GM19438 (cell line): ENCODE data around the gene OPALIN.

ENCODE experiments used
- ATAC-seq: cut with Tn5 transposase; IDR thresholded peaks from one replicate; pipeline ENCODE4 v1.9.1; 2021; ENCODE audit warnings: low read depth; ENCODE audit not compliant: unreplicated experiment

The OPALIN gene

GRCh38 chr10:96341219-96342182, 17.3 kb downstream of the OPALIN start:
- no peak for ATAC-seq

GRCh38 chr10:96339956-96340904, 18.6 kb downstream of the OPALIN start:
- peak; percentile 64 for ATAC-seq

GRCh38 chr10:96339383-96339782, 19.4 kb downstream of the OPALIN start:
- no peak for ATAC-seq

- ATAC-seq, result no peak
Measured at GRCh38 chr10:96338279-96338925, 20.4 kb downstream of the OPALIN start.

GRCh38 chr10:96337106-96337505, 21.7 kb downstream of the OPALIN start:
- no peak for ATAC-seq

GRCh38 chr10:96334616-96335526, 23.9 kb downstream of the OPALIN start:
- no peak for ATAC-seq

- ATAC-seq, result no peak
Measured at GRCh38 chr10:96333101-96333500, 25.7 kb downstream of the OPALIN start.

GRCh38 chr10:96327462-96327861, 31.3 kb downstream of the OPALIN start:
- no peak for ATAC-seq

GRCh38 chr10:96325719-96326373, 33.0 kb downstream of the OPALIN start:
- ATAC-seq, result peak; percentile 94

- ATAC-seq, result no peak
Measured at GRCh38 chr10:96324447-96324846, 34.4 kb downstream of the OPALIN start.

GRCh38 chr10:96322275-96322674, 36.5 kb downstream of the OPALIN start:
- no peak for ATAC-seq

GRCh38 chr10:96321822-96322221, 37.0 kb downstream of the OPALIN start:
- ATAC-seq, result no peak

GRCh38 chr10:96319754-96320474, 38.9 kb downstream of the OPALIN start:
- ATAC-seq, result no peak

- no peak for ATAC-seq
Measured at GRCh38 chr10:96317067-96317833, 41.6 kb downstream of the OPALIN start.

- ATAC-seq, result no peak
Measured at GRCh38 chr10:96313344-96313743, 45.5 kb downstream of the OPALIN start.

- ATAC-seq, result no peak
Measured at GRCh38 chr10:96311180-96311715, 47.6 kb downstream of the OPALIN start.

GRCh38 chr10:96310321-96310669, 48.5 kb downstream of the OPALIN start:
- no peak for ATAC-seq
